GM23338 (cell line): ENCODE measurements around the gene SLC26A11. TPM values are rescaled to one million over a fixed set of nuclear protein-coding genes. Genes with fewer than 3 reads are reported as not detected.

Experiments used
- ATAC-seq: fragments of 200-7000 bp; cut with Tn5 transposase; 3 replicates; pipeline ENCODE4 v1.9.1; 2020
- DNase-seq: peaks from one replicate; pipeline ENCODE4 v3.0.0-alpha.2; 2015; ENCODE audit warnings: low spot score
- H2AFZ ChIP-seq: fragments of 200-600 bp; sonication (generic); 2 replicates; pipeline ENCODE4 v1.8.0; 2016; ENCODE audit warnings: antibody characterized with exemption, mild to moderate bottlenecking, moderate library complexity
- H3F3A ChIP-seq: fragments of 200-600 bp; sonication (generic); replicated peaks from 2 replicates; pipeline ENCODE4 v1.8.0; 2017; ENCODE audit warnings: antibody characterized with exemption, mixed run types, low read depth
- H3K27ac ChIP-seq: fragments of 200-600 bp; sonication (generic); 2 replicates; pipeline ENCODE4 v1.6.1; 2016; ENCODE audit warnings: low read depth
- H3K27me3 ChIP-seq: fragments of 200-600 bp; sonication (generic); 2 replicates; pipeline ENCODE4 v1.8.0; 2016; ENCODE audit warnings: mild to moderate bottlenecking, mixed run types, moderate library complexity; ENCODE audit not compliant: insufficient read depth
- H3K36me3 ChIP-seq: fragments of 200-600 bp; sonication (generic); 2 replicates; pipeline ENCODE4 v1.8.0; 2016; ENCODE audit warnings: mild to moderate bottlenecking; ENCODE audit not compliant: insufficient read depth
- H3K4me1 ChIP-seq: fragments of 200-600 bp; sonication (generic); 2 replicates; pipeline ENCODE4 v1.8.0; 2016; ENCODE audit warnings: mild to moderate bottlenecking, moderate library complexity; ENCODE audit not compliant: insufficient read depth
- H3K4me2 ChIP-seq: fragments of 200-600 bp; sonication (generic); 2 replicates; pipeline ENCODE4 v1.7.1; 2017; ENCODE audit warnings: mixed run types
- H3K4me3 ChIP-seq: fragments of 200-600 bp; sonication (generic); 2 replicates; pipeline ENCODE4 v1.6.1; 2016; ENCODE audit warnings: mixed run types
- H3K79me2 ChIP-seq: fragments of 200-600 bp; sonication (generic); replicated peaks from 2 replicates; pipeline ENCODE4 v1.8.0; 2017; ENCODE audit warnings: mild to moderate bottlenecking; ENCODE audit not compliant: insufficient read depth
- H3K9me2 ChIP-seq: fragments of 200-600 bp; sonication (generic); 2 replicates; pipeline ENCODE4 v1.8.0; 2017; ENCODE audit not compliant: insufficient read depth
- H4K20me1 ChIP-seq: fragments of 200-600 bp; sonication (generic); replicated peaks from 2 replicates; pipeline ENCODE4 v1.8.0; 2017; ENCODE audit warnings: mild to moderate bottlenecking; ENCODE audit not compliant: insufficient read depth
- H3K27ac Mint-ChIP-seq: 2 replicates; pipeline ENCODE4 v1.8.0; 2020; ENCODE audit warnings: inconsistent platforms, mild to moderate bottlenecking, moderate library complexity, mixed read lengths
- H3K27me3 Mint-ChIP-seq: 3 replicates; pipeline ENCODE4 v1.8.0; 2022; ENCODE audit warnings: low read depth, mild to moderate bottlenecking, moderate library complexity, mixed read lengths, inconsistent platforms; ENCODE audit not compliant: insufficient read depth, poor library complexity
- H3K36me3 Mint-ChIP-seq: 3 replicates; pipeline ENCODE4 v1.8.0; 2021; ENCODE audit warnings: low read depth, mild to moderate bottlenecking, inconsistent platforms, moderate library complexity, mixed read lengths
- H3K4me1 Mint-ChIP-seq: 3 replicates; pipeline ENCODE4 v1.8.0; 2020; ENCODE audit warnings: mild to moderate bottlenecking, inconsistent platforms, mixed read lengths
- H3K4me3 Mint-ChIP-seq: 3 replicates; pipeline ENCODE4 v1.8.0; 2021; ENCODE audit warnings: moderate library complexity, mild to moderate bottlenecking, inconsistent platforms, mixed read lengths
- H3K9me3 Mint-ChIP-seq: 3 replicates; pipeline ENCODE4 v1.8.0; 2020; ENCODE audit warnings: moderate library complexity, mild to moderate bottlenecking, inconsistent platforms, mixed read lengths
- CREB1 ChIP-seq: fragments of 250-450 bp; sonication (Bioruptor Pico); IDR thresholded peaks from 2 replicates; pipeline ENCODE4 v1.5.0; 2020; ENCODE audit warnings: low read depth, mild to moderate bottlenecking, moderate library complexity
- EZH2 ChIP-seq: fragments of 200-600 bp; sonication (generic); IDR thresholded peaks from one replicate; pipeline ENCODE4 v1.8.0; 2017; ENCODE audit warnings: antibody characterized with exemption, mild to moderate bottlenecking, low read depth; ENCODE audit not compliant: unreplicated experiment
- EZH2phosphoT487 ChIP-seq: fragments of 200-600 bp; sonication (generic); IDR thresholded peaks from one replicate; pipeline ENCODE4 v1.8.1; 2018; ENCODE audit warnings: antibody characterized with exemption; ENCODE audit not compliant: unreplicated experiment
- JUNB ChIP-seq: IDR thresholded peaks from one replicate; pipeline ENCODE4 v1.6.1; 2016; ENCODE audit warnings: antibody characterized with exemption; ENCODE audit not compliant: unreplicated experiment
- NANOG ChIP-seq: IDR thresholded peaks from 2 replicates; pipeline ENCODE4 v1.6.1; 2016; ENCODE audit warnings: antibody characterized with exemption, borderline replicate concordance
- POLR2AphosphoS5 ChIP-seq: IDR thresholded peaks from 2 replicates; pipeline ENCODE4 v1.6.1; 2016; ENCODE audit warnings: antibody characterized with exemption, low read depth
- REST ChIP-seq: IDR thresholded peaks from one replicate; pipeline ENCODE4 v1.6.1; 2018; ENCODE audit warnings: antibody characterized with exemption; ENCODE audit not compliant: unreplicated experiment
- STAT1 ChIP-seq: IDR thresholded peaks from one replicate; pipeline ENCODE4 v1.6.1; 2016; ENCODE audit warnings: antibody characterized with exemption; ENCODE audit not compliant: unreplicated experiment
- ZNF114 ChIP-seq: fragments of 250-450 bp; sonication (Bioruptor Pico); IDR thresholded peaks from 2 replicates; pipeline ENCODE4 v1.5.0; 2020; ENCODE audit warnings: mild to moderate bottlenecking, moderate library complexity
- ZNF331 ChIP-seq: fragments of 250-450 bp; sonication (Bioruptor Pico); IDR thresholded peaks from 2 replicates; pipeline ENCODE4 v1.5.0; 2020; ENCODE audit warnings: low read depth, mild to moderate bottlenecking, moderate library complexity
- polyA plus RNA-seq: library from polyadenylated mRNA; unstranded; fragments of >200 nt; fragmentation: Nextera tagmentation; extraction: Ambion mirVana; gene quantifications from 2 replicates; pipeline ENCODE4 v1.2.1, GENCODE V29; 2016
- total RNA-seq: library from RNA; depleted of rRNA; stranded (reverse); fragments of >200 nt; shearing (Covaris generic); gene quantifications from 2 replicates; pipeline ENCODE4 v1.2.3, GENCODE V29; 2014
- TF ChIP-seq, protein P1 (sequence below): fragments of 250-450 bp; sonication (Bioruptor Pico); IDR thresholded peaks from 2 replicates; pipeline ENCODE4 v1.5.0; 2020; ENCODE audit warnings: mild to moderate bottlenecking, moderate library complexity

Gene SLC26A11
- total and polyA plus RNA-seq, 2 experiments from 2014 or later: 10.9 to 23.0 TPM

DNA sequence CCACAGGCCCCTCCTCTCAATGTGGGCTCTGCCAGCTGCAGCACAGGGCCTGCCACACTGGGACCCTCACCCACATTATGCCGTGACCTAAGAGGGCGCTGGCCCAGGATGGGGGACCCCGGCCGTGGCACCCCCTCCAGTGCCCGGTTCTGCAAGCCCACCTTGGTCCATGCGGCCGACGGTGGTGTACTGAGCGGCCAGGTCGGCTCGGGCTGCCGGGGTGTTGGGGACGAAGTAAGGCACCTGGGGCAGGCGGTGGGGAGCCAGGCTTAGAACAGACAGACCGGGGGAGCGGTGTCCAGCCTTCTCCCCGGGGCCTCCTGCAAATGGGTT lies 6.6 kb upstream of the SLC26A11 start:
- ATAC-seq (no peak), DNase-seq (no peak)
- no peak for TF ChIP-seq STAT1
- no peak for TF ChIP-seq EZH2phosphoT487
- TF ChIP-seq ZNF114 (CRISPR knock-in tag): no peak
- no peak for TF ChIP-seq EZH2
- no peak for TF ChIP-seq CREB1 (CRISPR knock-in tag)
- no peak for TF ChIP-seq POLR2AphosphoS5
- Histone ChIP-seq H2AFZ (no peak overlapping the region), H3K4me2 (no peak overlapping the region), H3K27me3 (no peaks in the 10 kb centered on the region), H3K27ac (no peak overlapping the region), H3K36me3 (no peaks in the 10 kb centered on the region; the same call in 1 of the 2 replicates), H3K9me2 (no peaks in the 10 kb centered on the region), H3F3A (no peaks in the 10 kb centered on the region), H3K79me2 (no peaks in the 10 kb centered on the region), H3K4me3 (no peak overlapping the region), H4K20me1 (no peaks in the 10 kb centered on the region), H3K4me1 (no peaks in the 10 kb centered on the region)
- H3K4me1 Mint-ChIP-seq: no peaks in the 10 kb centered on the region
- no peak overlapping the region for H3K27ac Mint-ChIP-seq
- no peak overlapping the region for H3K4me3 Mint-ChIP-seq
- peaks cover 26% of the 10 kb centered on the region for H3K36me3 Mint-ChIP-seq
- peaks cover 9% of the 10 kb centered on the region for H3K27me3 Mint-ChIP-seq
- H3K9me3 Mint-ChIP-seq: no peaks in the 10 kb centered on the region

DNA sequence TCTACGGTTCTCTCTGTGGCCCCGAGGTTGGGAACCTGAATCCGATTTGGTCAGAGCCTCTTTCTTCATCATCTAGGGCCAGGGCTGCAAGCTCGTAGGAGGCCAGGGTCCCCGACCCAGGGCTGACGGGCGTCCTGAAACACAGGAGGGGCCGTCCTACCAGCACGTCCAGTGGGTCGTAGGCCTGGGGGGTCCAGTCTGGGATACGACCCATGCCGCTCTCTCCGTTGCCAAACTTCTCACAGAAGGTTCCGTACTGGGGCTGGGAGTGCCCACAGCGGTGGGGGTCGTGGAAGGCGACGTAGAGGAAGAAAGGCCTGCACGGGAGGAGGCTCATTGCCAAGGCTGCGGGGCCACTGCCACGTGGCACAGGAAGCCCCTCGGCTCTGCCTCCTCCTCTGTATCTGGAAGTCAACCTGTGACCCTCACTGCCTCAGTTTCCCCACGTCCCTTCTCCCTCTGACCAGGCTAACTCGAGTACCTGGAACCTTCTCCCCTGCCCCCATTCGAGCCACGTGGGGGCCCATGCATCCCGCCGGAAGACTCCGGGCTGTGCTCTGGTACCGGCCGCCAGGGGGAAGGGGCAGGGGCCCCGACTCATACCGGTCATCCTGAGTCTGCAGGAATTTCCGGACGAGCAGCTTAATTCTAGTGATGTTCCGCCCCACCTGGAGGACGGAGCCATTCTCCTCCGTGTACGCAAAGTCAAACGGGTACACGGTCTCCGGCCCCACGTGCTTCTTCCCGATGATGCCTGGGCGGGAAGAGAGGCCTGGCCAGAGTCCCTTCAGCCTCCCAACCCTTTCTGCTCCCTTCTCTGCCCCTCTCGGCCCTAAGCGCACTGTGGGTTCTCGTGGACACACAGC lies 6.0 kb upstream of the SLC26A11 start:
- no peak overlapping the region for H3K4me3 Mint-ChIP-seq
- no peak for DNase-seq
- TF ChIP-seq JUNB: no peak
- TF ChIP-seq ZNF114 (CRISPR knock-in tag): no peak
- TF ChIP-seq EZH2phosphoT487: no peak
- TF ChIP-seq CREB1 (CRISPR knock-in tag): no peak
- TF ChIP-seq ZNF331 (CRISPR knock-in tag): no peak
- TF ChIP-seq REST: no peak
- TF ChIP-seq, protein P1, sequence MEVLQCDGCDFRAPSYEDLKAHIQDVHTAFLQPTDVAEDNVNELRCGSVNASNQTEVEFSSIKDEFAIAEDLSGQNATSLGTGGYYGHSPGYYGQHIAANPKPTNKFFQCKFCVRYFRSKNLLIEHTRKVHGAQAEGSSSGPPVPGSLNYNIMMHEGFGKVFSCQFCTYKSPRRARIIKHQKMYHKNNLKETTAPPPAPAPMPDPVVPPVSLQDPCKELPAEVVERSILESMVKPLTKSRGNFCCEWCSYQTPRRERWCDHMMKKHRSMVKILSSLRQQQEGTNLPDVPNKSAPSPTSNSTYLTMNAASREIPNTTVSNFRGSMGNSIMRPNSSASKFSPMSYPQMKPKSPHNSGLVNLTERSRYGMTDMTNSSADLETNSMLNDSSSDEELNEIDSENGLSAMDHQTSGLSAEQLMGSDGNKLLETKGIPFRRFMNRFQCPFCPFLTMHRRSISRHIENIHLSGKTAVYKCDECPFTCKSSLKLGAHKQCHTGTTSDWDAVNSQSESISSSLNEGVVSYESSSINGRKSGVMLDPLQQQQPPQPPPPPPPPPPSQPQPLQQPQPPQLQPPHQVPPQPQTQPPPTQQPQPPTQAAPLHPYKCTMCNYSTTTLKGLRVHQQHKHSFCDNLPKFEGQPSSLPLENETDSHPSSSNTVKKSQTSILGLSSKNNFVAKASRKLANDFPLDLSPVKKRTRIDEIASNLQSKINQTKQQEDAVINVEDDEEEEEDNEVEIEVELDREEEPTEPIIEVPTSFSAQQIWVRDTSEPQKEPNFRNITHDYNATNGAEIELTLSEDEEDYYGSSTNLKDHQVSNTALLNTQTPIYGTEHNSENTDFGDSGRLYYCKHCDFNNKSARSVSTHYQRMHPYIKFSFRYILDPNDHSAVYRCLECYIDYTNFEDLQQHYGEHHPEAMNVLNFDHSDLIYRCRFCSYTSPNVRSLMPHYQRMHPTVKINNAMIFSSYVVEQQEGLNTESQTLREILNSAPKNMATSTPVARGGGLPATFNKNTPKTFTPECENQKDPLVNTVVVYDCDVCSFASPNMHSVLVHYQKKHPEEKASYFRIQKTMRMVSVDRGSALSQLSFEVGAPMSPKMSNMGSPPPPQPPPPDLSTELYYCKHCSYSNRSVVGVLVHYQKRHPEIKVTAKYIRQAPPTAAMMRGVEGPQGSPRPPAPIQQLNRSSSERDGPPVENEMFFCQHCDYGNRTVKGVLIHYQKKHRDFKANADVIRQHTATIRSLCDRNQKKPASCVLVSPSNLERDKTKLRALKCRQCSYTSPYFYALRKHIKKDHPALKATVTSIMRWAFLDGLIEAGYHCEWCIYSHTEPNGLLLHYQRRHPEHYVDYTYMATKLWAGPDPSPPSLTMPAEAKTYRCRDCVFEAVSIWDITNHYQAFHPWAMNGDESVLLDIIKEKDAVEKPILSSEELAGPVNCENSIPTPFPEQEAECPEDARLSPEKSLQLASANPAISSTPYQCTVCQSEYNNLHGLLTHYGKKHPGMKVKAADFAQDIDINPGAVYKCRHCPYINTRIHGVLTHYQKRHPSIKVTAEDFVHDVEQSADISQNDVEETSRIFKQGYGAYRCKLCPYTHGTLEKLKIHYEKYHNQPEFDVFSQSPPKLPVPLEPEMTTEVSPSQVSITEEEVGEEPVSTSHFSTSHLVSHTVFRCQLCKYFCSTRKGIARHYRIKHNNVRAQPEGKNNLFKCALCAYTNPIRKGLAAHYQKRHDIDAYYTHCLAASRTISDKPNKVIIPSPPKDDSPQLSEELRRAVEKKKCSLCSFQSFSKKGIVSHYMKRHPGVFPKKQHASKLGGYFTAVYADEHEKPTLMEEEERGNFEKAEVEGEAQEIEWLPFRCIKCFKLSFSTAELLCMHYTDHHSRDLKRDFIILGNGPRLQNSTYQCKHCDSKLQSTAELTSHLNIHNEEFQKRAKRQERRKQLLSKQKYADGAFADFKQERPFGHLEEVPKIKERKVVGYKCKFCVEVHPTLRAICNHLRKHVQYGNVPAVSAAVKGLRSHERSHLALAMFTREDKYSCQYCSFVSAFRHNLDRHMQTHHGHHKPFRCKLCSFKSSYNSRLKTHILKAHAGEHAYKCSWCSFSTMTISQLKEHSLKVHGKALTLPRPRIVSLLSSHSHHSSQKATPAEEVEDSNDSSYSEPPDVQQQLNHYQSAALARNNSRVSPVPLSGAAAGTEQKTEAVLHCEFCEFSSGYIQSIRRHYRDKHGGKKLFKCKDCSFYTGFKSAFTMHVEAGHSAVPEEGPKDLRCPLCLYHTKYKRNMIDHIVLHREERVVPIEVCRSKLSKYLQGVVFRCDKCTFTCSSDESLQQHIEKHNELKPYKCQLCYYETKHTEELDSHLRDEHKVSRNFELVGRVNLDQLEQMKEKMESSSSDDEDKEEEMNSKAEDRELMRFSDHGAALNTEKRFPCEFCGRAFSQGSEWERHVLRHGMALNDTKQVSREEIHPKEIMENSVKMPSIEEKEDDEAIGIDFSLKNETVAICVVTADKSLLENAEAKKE (CRISPR knock-in tag): no peak
- no peak for TF ChIP-seq NANOG
- no peak for TF ChIP-seq STAT1

More for the DNA sequence above, 6.0 kb upstream of the SLC26A11 start:
- Histone ChIP-seq H3K27ac (no peak overlapping the region), H2AFZ (no peak overlapping the region), H3K27me3 (no peaks in the 10 kb centered on the region), H3K36me3 (no peaks in the 10 kb centered on the region; the same call in 1 of the 2 replicates), H3K9me2 (no peaks in the 10 kb centered on the region), H3K79me2 (no peaks in the 10 kb centered on the region), H3F3A (peaks cover 2% of the 10 kb centered on the region; the same call in 1 of the 2 replicates), H3K4me1 (no peaks in the 10 kb centered on the region), H3K4me2 (no peak overlapping the region), H4K20me1 (no peaks in the 10 kb centered on the region), H3K4me3 (no peak overlapping the region)
- Mint-ChIP-seq H3K27ac (no peak overlapping the region), H3K36me3 (peaks cover 26% of the 10 kb centered on the region), H3K27me3 (peaks cover 9% of the 10 kb centered on the region), H3K9me3 (no peaks in the 10 kb centered on the region), H3K4me1 (peaks cover under 1% of the 10 kb centered on the region; the same call in 2 of the 3 replicates)
- 0 out of 3 replicates have a peak, but pooled peaks have one; percentile 20 for ATAC-seq
